Ascending aorta (tissue), 2 donors: Measurements from ENCODE around the gene EHHADH. TPM values are rescaled to one million over a fixed set of nuclear protein-coding genes. Genes with fewer than 3 reads are reported as not detected.

Experiments
- DNase-seq, 2 donors: peaks; one replicate each; pipeline ENCODE4 v3.0.0-alpha.2; 2019; ENCODE audit warnings: low spot score in 2 of 2
- H3K27ac ChIP-seq, 2 donors: fragments of 200-600 bp; sonication (generic); one replicate each; pipeline ENCODE4 v1.5.1; 2016 to 2017; ENCODE audit warnings: mild to moderate bottlenecking in 1 of 2
- H3K27me3 ChIP-seq: fragments of 200-600 bp; sonication (generic); one replicate; pipeline ENCODE4 v1.5.1; 2017
- H3K36me3 ChIP-seq, 2 donors: fragments of 200-600 bp; sonication (generic); one replicate each; pipeline ENCODE4 v1.5.1; 2016
- H3K4me1 ChIP-seq, 2 donors: fragments of 200-600 bp; sonication (generic); one replicate each; pipeline ENCODE4 v1.5.1; 2016 to 2017; ENCODE audit warnings: mild to moderate bottlenecking in 1 of 2
- H3K4me3 ChIP-seq, 2 donors: fragments of 200-600 bp; sonication (generic); one replicate each; pipeline ENCODE4 v1.5.1; 2016 to 2017; ENCODE audit warnings: mild to moderate bottlenecking in 1 of 2
- H3K9me3 ChIP-seq, 2 donors: fragments of 200-600 bp; sonication (generic); one replicate each; pipeline ENCODE4 v1.5.1; 2016
- intact Hi-C: fragments of 100-400 bp; cut with DNase I; formaldehyde crosslinking; loops from one replicate; pipeline ENCODE4 v1.15.1; 2023
- total RNA-seq: library from RNA; depleted of rRNA; stranded (reverse); fragments of >200 nt; gene quantifications from one replicate; pipeline ENCODE4 v1.1.0, GENCODE V29; 2016
- TF ChIP-seq, protein P1 (sequence below), 3 experiments: fragments of 200-600 bp in 2 of 3; fragments of 450-650 bp in 1 of 3; sonication (generic) in 2 of 3; IDR thresholded peaks; one replicate each; pipeline ENCODE4 v1.5.1; 2016 to 2019; ENCODE audit warnings: antibody characterized with exemption in 3 of 3, mild to moderate bottlenecking in 1 of 3, moderate library complexity in 1 of 3

EHHADH gene
- total RNA-seq, 1 donor from 2014 or later = 1.8 TPM

DNA sequence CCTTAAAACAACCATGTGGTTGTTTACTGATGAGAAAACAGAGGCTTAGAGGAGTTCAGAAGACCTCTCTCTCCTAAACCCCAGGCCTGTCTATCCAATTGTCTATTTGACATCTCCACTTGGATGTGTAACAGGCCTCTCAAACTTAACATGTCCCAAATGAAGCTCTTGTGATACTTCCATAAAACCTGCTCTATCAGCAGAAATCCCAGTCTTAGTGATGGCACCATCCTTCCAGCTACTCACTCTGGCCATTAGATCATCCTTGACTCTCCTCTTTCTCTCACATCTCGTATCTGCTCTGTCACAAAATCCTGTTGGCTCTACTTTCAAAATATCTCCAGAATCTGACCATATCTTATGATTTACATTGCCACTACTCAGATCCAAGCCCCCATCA is 28.8 kb downstream of the EHHADH start:
- H3K27ac ChIP-seq = no peak overlapping the region
- no peaks in the 10 kb centered on the region for H3K9me3 ChIP-seq
- H3K36me3 ChIP-seq = no peaks in the 10 kb centered on the region
- TF ChIP-seq, protein P1, sequence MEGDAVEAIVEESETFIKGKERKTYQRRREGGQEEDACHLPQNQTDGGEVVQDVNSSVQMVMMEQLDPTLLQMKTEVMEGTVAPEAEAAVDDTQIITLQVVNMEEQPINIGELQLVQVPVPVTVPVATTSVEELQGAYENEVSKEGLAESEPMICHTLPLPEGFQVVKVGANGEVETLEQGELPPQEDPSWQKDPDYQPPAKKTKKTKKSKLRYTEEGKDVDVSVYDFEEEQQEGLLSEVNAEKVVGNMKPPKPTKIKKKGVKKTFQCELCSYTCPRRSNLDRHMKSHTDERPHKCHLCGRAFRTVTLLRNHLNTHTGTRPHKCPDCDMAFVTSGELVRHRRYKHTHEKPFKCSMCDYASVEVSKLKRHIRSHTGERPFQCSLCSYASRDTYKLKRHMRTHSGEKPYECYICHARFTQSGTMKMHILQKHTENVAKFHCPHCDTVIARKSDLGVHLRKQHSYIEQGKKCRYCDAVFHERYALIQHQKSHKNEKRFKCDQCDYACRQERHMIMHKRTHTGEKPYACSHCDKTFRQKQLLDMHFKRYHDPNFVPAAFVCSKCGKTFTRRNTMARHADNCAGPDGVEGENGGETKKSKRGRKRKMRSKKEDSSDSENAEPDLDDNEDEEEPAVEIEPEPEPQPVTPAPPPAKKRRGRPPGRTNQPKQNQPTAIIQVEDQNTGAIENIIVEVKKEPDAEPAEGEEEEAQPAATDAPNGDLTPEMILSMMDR (IDR thresholded peaks at IDR 0.05) = no peak
- no peak overlapping the region for H3K4me3 ChIP-seq
- no peaks in the 10 kb centered on the region for H3K27me3 ChIP-seq
- intact Hi-C loops = no loop called here
- H3K4me1 ChIP-seq = no peaks in the 10 kb centered on the region
- DNase-seq = no peak

DNA sequence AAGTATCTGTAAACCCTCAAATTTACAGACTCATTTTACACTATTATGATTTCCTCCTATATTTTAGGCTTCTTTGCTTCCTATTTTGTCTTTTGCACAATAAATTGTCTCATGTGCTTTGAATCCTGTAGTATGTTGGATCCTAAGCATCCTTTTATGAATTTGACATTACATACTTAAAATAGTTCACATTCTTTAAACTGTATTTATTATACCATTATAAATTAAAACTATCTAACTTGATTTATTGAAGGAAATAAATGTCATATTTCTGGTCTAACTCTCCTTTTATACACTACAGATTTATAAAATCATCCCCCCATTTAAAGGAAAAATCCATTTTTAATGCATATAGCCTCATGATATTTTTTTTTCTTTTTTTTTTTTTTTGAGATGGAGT is 32.6 kb downstream of the EHHADH start:
- H3K36me3 ChIP-seq = no peaks in the 10 kb centered on the region
- TF ChIP-seq, protein P1 (IDR thresholded peaks at IDR 0.05) = no peak
- no peak overlapping the region for H3K4me3 ChIP-seq
- no peaks in the 10 kb centered on the region for H3K9me3 ChIP-seq
- DNase-seq = no peak
- H3K4me1 ChIP-seq = peaks cover 0 to 3% of the 10 kb centered on the region in 2 donors
- intact Hi-C loops = no loop called here
- no peak overlapping the region for H3K27ac ChIP-seq
- H3K27me3 ChIP-seq = no peaks in the 10 kb centered on the region

GRCh38 chr3:185216607-185216958 is 37.3 kb downstream of the EHHADH start:
- intact Hi-C loops = loop anchor here (1.0 kb wide), 1 partner anchor 342 kb away; no protein-coding TSS in a partner anchor
- Histone ChIP-seq H3K4me3 (peak overlapping the region; percentile 51 to 53), H3K27me3 (no peaks in the 10 kb centered on the region), H3K9me3 (no peaks in the 10 kb centered on the region), H3K36me3 (no peaks in the 10 kb centered on the region), H3K27ac (peak overlapping the region; percentile 62 to 79), H3K4me1 (peaks cover 0 to 3% of the 10 kb centered on the region in 2 donors)
- TF ChIP-seq, protein P1 (IDR thresholded peaks at IDR 0.05) = no peak
- peak in 1 of 2 donors; percentile 66 for DNase-seq

DNA sequence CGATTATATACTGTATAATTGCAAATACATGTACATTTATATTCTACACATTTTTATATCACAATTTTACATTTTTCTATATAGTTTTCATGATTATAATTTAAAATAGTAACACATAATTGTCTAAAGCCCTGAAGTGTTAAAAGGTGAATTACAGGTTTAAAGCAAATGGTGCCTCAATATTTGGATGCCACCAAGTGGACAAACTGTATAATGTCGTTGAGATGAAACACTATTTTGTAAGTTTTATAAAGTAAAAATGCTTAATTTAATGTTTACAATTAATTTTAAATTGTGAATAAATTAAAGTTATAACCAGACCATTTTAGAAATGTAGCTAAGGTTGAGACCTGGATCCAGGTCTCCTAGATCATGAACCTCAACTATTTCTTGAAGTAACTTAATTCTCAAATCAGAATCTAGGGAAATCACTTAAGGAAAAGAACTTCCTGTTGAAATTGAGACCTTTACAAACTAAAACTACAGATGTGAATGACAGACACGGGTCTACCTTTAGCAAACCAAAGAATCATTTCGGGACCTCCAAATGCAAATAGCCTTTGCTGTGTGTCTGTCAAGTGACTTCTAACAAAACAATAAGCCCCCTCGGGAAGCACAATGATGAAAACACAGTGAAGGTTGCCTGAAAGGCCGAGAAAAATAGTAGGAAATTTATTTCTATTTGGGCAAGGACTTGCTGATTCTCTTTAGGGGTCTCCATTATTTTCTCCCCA is 37.8 kb downstream of the EHHADH start:
- peak overlapping the region; percentile 62 to 79 for H3K27ac ChIP-seq
- H3K4me3 ChIP-seq = peak overlapping the region; percentile 51 to 53
- H3K4me1 ChIP-seq = peaks cover 0 to 3% of the 10 kb centered on the region in 2 donors
- H3K36me3 ChIP-seq = no peaks in the 10 kb centered on the region
- H3K9me3 ChIP-seq = no peaks in the 10 kb centered on the region
- intact Hi-C loops = loop anchor here (1.0 kb wide), 1 partner anchor 342 kb away; no protein-coding TSS in a partner anchor
- no peak for DNase-seq
- TF ChIP-seq, protein P1 (IDR thresholded peaks at IDR 0.05) = peak in 1 of 3 experiments; percentile 57
- H3K27me3 ChIP-seq = no peaks in the 10 kb centered on the region

- H3K9me3 ChIP-seq = no peaks in the 10 kb centered on the region
- intact Hi-C loops = no loop called here
- no peak for DNase-seq
- no peak overlapping the region for H3K27ac ChIP-seq
- H3K4me3 ChIP-seq = no peak overlapping the region
- TF ChIP-seq, protein P1 (IDR thresholded peaks at IDR 0.05) = no peak
- no peaks in the 10 kb centered on the region for H3K27me3 ChIP-seq
- no peaks in the 10 kb centered on the region for H3K36me3 ChIP-seq
- peaks cover 0 to 3% of the 10 kb centered on the region in 2 donors for H3K4me1 ChIP-seq
Observed at GRCh38 chr3:185212559-185212958, 41.3 kb downstream of the EHHADH start.
